Measurements from ENCODE around the gene EPHA2. TPM values are rescaled to one million over a fixed set of nuclear protein-coding genes. Genes with fewer than 3 reads are reported as not detected.

Gene EPHA2
- total RNA-seq, 1 experiment from 2014 or later, result 91.6 TPM

GRCh38 chr1:16199700-16200099 lies 43.8 kb upstream of the EPHA2 start:
- Histone ChIP-seq H3K9me3 (ENCODE audit: low read depth, low read length, poor library complexity, severe bottlenecking) (no peaks in the 10 kb centered on the region), H3K4me1 (ENCODE audit: insufficient read depth, low read length, poor library complexity, severe bottlenecking) (no peaks in the 10 kb centered on the region), H3K27me3 (replicated peaks; ENCODE audit: insufficient read depth, low read depth, low read length, poor library complexity) (no peaks in the 10 kb centered on the region), H3K36me3 (ENCODE audit: insufficient read depth, low read length, poor library complexity, severe bottlenecking) (no peaks in the 10 kb centered on the region), H3K4me3 (ENCODE audit: low read depth, low read length, poor library complexity, severe bottlenecking) (no peak overlapping the region), H3K27ac (ENCODE audit: low read depth, low read length, poor library complexity, severe bottlenecking) (no peak overlapping the region)
- CTCF ChIA-PET, result interaction anchor here (0.6 to 1.2 kb wide), 2 partner anchors 15 to 120 kb away, joined by 3 to 5 read pairs; no protein-coding TSS in a partner anchor
- POLR2A ChIA-PET (ENCODE audit: low non-redundant PET), result interaction anchor here (0.6 kb wide), 2 partner anchors 164 to 181 kb away, joined by 3 to 7 read pairs; no protein-coding TSS in a partner anchor
- no peak for TF ChIP-seq CTCF (conservative IDR thresholded peaks at IDR 0.05; ENCODE audit: low read depth, low read length)
- TF ChIP-seq EZH2 (IDR thresholded peaks at IDR 0.05; ENCODE audit: borderline replicate concordance, low read depth, low read length, poor library complexity, severe bottlenecking), result no peak
- no peak for DNase-seq (ENCODE audit: low spot score)
- intact Hi-C loops (cut with micrococcal nuclease; ENCODE audit: unreplicated experiment), result loop anchor here (10.0 kb wide), 1 partner anchor 165 kb away; the partner anchor contains the start of gene SZRD1
- no TSS peak for BruUV-seq (replicated peaks)

- no peaks in the 10 kb centered on the region for H3K27me3 ChIP-seq (replicated peaks; ENCODE audit: insufficient read depth, low read depth, low read length, poor library complexity)
- TF ChIP-seq EZH2 (IDR thresholded peaks at IDR 0.05; ENCODE audit: borderline replicate concordance, low read depth, low read length, poor library complexity, severe bottlenecking) (no peak), CTCF (conservative IDR thresholded peaks at IDR 0.05; ENCODE audit: low read depth, low read length) (no peak)
- intact Hi-C loops (cut with micrococcal nuclease; ENCODE audit: unreplicated experiment), result no loop called here
- no peak for DNase-seq (ENCODE audit: low spot score)
- POLR2A ChIA-PET (ENCODE audit: low non-redundant PET), result interaction anchor here (0.6 kb wide), 2 partner anchors 18 to 164 kb away, joined by 3 to 7 read pairs; no protein-coding TSS in a partner anchor
- BruUV-seq (replicated peaks), result no TSS peak
- CTCF ChIA-PET, result interaction anchor here (0.6 kb wide), 1 partner anchor 14 kb away, joined by 5 read pairs; no protein-coding TSS in a partner anchor
- no peaks in the 10 kb centered on the region for H3K36me3 ChIP-seq (ENCODE audit: insufficient read depth, low read length, poor library complexity, severe bottlenecking)
- H3K4me1 ChIP-seq (ENCODE audit: insufficient read depth, low read length, poor library complexity, severe bottlenecking), result no peaks in the 10 kb centered on the region
- H3K27ac ChIP-seq (ENCODE audit: low read depth, low read length, poor library complexity, severe bottlenecking), result no peak overlapping the region
- H3K4me3 ChIP-seq (ENCODE audit: low read depth, low read length, poor library complexity, severe bottlenecking), result no peak overlapping the region
- H3K9me3 ChIP-seq (ENCODE audit: low read depth, low read length, poor library complexity, severe bottlenecking), result no peaks in the 10 kb centered on the region
Observed at GRCh38 chr1:16199157-16199501, 43.3 kb upstream of the EPHA2 start.

GRCh38 chr1:16198444-16199156 lies 42.7 kb upstream of the EPHA2 start:
- H3K27ac ChIP-seq (ENCODE audit: low read depth, low read length, poor library complexity, severe bottlenecking), result no peak overlapping the region
- POLR2A ChIA-PET (ENCODE audit: low non-redundant PET), result interaction anchor here (0.6 kb wide), 1 partner anchor 19 kb away, joined by 7 read pairs; no protein-coding TSS in a partner anchor
- H3K4me3 ChIP-seq (ENCODE audit: low read depth, low read length, poor library complexity, severe bottlenecking), result no peak overlapping the region
- CTCF ChIA-PET, result no interaction called here
- H3K9me3 ChIP-seq (ENCODE audit: low read depth, low read length, poor library complexity, severe bottlenecking), result no peaks in the 10 kb centered on the region
- H3K4me1 ChIP-seq (ENCODE audit: insufficient read depth, low read length, poor library complexity, severe bottlenecking), result no peaks in the 10 kb centered on the region
- no TSS peak for BruUV-seq (replicated peaks)
- intact Hi-C loops (cut with micrococcal nuclease; ENCODE audit: unreplicated experiment), result no loop called here
- H3K36me3 ChIP-seq (ENCODE audit: insufficient read depth, low read length, poor library complexity, severe bottlenecking), result no peaks in the 10 kb centered on the region
- no peaks in the 10 kb centered on the region for H3K27me3 ChIP-seq (replicated peaks; ENCODE audit: insufficient read depth, low read depth, low read length, poor library complexity)
- TF ChIP-seq EZH2 (IDR thresholded peaks at IDR 0.05; ENCODE audit: borderline replicate concordance, low read depth, low read length, poor library complexity, severe bottlenecking) (no peak), CTCF (conservative IDR thresholded peaks at IDR 0.05; ENCODE audit: low read depth, low read length) (no peak)
- DNase-seq (ENCODE audit: low spot score), result no peak
